ENCODE measurements around the gene SEMA3C. TPM values are rescaled to one million over a fixed set of nuclear protein-coding genes. Genes with fewer than 3 reads are reported as not detected.

SEMA3C gene
- total RNA-seq, 1 donor from 2014 or later: 307 TPM

DNA sequence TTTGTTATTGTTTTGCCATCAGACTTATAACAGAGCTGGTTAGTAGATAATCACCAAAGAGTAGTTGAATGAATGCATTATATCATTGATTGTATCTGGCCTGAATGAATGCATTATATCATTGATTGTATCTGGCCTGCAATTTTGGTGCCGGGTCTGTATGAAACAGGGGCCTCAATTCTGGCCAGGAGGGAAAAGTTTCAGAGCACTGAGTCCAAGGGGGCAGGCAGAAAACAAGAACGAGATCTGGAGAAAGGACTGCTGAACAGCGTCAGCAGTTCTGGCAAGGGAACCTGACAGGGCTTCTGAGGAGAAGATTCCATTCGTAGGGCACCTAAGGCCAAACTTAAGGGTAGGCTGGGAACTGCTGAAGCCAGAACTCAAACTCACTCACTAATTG is 128.0 kb downstream of the SEMA3C start:
- DNase-seq (ENCODE audit: low spot score in 2 of 2): no peak
- no peak for FAIRE-seq

GRCh38 chr7:80787721-80788120 is 131.1 kb downstream of the SEMA3C start:
- FAIRE-seq: no peak
- DNase-seq (ENCODE audit: low spot score in 2 of 2): no peak

- DNase-seq (ENCODE audit: low spot score in 2 of 2): no peak
- FAIRE-seq: no peak
Observed at GRCh38 chr7:80785961-80786536, 132.8 kb downstream of the SEMA3C start.

DNA sequence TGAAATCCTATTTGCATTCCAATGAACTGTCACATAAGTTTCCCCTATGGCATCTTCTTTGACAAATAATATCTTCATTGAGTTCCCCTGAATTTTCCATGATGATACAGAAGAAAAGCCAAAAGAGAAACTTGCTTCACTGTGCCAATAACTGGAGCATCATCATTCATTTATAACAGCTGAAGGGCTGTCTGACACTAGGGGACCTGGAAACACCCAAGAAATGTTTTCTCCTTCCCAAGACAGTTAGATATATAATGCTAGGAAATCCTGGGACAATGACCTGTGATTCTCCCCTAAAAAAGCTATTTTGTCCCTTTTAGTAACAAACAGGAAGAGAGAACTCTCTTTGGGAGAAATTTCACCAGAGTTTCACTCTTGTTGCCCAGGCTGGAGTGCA is 133.6 kb downstream of the SEMA3C start:
- DNase-seq (ENCODE audit: low spot score in 2 of 2): no peak
- FAIRE-seq: no peak

DNA sequence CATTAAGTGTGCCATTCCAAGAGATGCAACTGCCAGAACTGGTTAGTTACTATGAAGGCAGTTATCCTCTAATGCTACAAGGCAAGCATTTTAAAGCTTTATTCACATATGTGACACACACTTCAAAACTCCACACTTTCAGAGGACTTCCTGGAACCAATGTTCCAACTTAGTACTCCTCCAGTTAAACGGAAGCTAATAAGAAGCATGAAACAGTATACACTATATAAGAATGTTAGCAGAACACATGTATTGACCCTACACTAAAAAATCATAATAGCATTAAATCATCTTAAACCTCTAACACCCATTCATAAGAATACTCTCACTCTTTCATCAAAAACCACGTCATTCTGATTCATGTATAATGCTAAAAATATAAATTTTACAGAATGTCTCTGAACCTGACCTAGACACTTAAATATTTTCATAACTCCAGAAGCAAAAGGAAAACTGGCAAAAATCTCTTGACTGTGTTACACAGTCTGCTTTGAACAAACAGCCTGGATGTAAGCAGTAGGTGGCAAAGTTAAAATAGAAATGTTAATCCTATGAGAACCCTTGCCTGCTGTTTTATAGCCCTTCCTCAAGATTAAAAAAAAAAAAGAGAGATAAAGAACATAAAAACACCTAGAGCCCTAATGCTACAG is 135.0 kb downstream of the SEMA3C start:
- DNase-seq (ENCODE audit: low spot score in 2 of 2): no peak
- no peak for FAIRE-seq

GRCh38 chr7:80783186-80783677 is 135.6 kb downstream of the SEMA3C start:
- DNase-seq (ENCODE audit: low spot score in 2 of 2) (no peak), FAIRE-seq (no peak)

GRCh38 chr7:80781561-80781979 is 137.3 kb downstream of the SEMA3C start:
- no peak for FAIRE-seq

DNA sequence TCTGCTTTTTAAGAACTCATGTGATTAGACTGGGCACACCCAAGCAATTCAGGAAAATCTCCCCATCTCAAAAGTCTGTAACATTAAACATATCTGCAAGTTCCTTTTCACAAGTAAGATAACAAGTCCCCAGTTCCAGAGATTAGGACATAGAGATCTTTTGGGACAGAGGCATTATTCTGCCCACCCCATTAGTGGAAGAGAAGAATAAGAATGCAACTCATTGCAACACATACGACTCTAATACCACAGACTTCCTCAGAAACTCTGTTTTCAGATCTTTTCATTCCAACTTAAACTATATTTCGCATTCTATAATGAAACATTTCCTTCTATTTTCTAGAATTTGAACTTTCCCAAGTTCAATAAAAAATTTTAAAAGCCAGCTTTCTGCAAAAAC is 137.7 kb downstream of the SEMA3C start:
- FAIRE-seq (no peak), DNase-seq (ENCODE audit: low spot score in 2 of 2) (no peak)

More at GRCh38 chr7:80781561-80781979, 137.3 kb downstream of the SEMA3C start:
- DNase-seq (ENCODE audit: low spot score in 2 of 2): no peak

DNA sequence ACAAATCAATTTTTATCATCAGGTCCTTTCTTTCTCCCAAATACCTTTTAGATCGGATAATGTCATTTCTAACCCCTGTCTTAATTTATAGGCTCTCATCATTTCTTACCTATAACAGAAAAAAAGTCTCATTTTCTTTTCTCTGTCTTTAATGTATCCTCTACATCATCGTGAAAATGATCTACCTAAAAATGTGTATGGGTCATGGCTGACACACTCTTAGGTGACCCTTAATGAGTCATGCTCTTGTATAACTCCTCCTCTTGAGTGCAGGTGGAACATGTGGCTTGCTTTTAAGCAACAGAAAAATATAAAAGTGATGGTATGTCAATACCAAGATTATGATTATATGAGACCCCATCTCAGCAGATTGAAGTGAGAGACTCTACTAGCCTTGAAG is 139.4 kb downstream of the SEMA3C start:
- no peak for DNase-seq (ENCODE audit: low spot score in 2 of 2)
- FAIRE-seq: no peak

DNA sequence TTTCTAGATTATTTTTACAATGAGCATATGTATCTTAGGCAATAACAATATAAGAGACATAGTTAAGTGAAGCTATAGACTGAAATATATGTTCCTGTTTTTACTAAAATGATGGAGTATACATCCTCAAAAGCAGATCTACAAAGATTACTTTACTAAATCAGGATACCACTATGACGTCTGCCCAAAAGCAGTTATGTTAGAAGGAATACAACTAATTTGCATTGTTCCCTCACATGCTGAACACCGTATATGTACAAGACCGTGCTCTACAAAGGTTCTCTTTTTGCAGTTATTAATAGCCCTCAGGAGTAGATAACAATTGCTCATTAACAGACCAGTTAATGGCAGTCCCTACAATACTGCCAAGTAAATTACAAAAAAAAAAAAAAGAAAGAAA is 143.0 kb downstream of the SEMA3C start:
- DNase-seq (ENCODE audit: low spot score in 2 of 2) (no peak), FAIRE-seq (no peak)

- peak; percentile 49 for FAIRE-seq
- no peak for DNase-seq (ENCODE audit: low spot score in 2 of 2)
Observed at GRCh38 chr7:80775482-80775881, 143.4 kb downstream of the SEMA3C start.

- FAIRE-seq (no peak), DNase-seq (ENCODE audit: low spot score in 2 of 2) (no peak)
Observed at GRCh38 chr7:80774843-80775242, 144.0 kb downstream of the SEMA3C start.

DNA sequence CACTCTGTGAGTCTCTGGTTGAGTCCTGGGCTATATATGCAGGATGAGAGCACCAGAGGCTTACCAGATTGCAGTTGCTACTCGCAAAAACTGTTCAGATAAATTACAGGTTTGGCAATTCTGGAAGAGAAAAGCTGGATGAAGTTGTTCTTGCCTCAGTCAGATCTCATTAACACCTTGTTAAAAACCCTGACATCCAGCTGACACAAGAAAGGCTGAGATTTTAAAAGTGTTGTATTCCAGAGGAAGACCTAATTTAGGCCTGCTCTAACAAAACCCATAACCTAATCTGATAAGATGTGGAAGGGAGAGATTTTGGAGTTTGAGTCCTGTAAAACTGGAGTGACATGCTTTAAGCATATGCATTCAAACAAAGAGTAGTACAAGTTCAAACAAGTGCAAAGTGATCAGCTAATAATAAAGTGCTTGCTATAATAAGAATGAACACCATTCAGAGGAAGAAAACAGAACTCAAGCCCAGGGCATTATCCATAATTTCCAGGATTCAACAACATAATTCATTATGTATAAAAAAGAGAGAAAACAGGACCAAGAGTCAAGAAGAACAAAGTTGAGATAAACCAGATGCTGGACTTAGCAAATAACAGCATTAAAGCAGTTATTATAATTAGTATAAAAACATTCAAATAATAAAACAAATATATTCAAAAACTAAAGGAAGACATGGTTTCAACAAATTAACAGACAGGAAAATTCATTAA is 144.9 kb downstream of the SEMA3C start:
- no peak for FAIRE-seq

DNA sequence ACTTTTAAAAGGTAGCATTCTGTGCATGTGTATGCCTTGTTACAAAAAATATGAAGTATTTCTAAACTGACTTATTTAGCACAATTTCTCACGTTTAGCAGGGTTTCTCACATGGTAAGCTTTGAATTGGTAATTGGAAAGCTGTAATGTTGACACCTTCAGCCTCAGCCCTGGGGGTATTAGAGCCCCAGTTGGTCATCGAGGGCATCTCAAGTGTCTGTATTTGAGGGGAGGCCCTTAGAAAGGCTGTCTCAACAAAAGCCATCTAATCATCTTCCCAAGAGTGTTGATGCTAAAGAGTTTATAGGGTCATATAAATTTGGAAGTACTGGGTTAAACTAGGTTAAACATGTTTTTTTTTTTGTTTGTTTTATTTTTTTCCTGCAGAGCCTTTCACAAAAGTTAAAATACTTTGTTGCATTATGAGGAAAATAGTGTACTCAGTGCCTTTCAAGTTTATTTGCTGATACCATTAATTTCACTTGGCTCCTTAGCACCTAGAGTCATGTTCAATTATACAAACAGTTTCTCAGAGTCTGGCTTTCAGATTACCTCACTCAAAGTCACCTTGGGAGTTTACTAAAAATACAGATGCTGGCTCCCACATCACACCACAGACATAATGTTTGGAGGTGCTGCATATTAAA is 146.4 kb downstream of the SEMA3C start:
- DNase-seq (ENCODE audit: low spot score in 2 of 2) (no peak), FAIRE-seq (no peak)

More for the DNA sequence above, 144.9 kb downstream of the SEMA3C start:
- DNase-seq (ENCODE audit: low spot score in 2 of 2): no peak

- DNase-seq (ENCODE audit: low spot score in 2 of 2): no peak
- no peak for FAIRE-seq
Observed at GRCh38 chr7:80771523-80771922, 147.3 kb downstream of the SEMA3C start.

- FAIRE-seq: no peak
Observed at GRCh38 chr7:80770675-80771081, 148.2 kb downstream of the SEMA3C start.

GRCh38 chr7:80770061-80770460 is 148.8 kb downstream of the SEMA3C start:
- DNase-seq (ENCODE audit: low spot score in 2 of 2): no peak
- no peak for FAIRE-seq

More at GRCh38 chr7:80770675-80771081, 148.2 kb downstream of the SEMA3C start:
- DNase-seq (ENCODE audit: low spot score in 2 of 2): no peak

DNA sequence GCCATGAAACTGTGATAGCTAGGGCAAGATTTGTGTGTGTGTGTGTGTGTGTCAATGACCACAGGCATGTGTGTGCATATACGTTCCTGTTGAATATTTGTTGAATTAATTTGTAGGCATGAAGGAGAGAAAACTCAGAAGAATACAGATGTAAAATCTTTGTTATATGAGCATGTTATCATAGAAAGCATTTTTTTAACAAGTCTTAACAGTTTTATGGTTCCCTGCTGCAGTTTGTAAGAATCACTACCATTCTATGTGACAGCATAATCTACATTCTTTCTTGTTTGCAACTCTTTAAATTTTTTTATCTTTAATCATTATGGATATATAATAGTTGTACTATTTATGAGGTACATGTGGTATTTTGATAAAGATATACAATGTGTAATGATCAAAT is 150.1 kb downstream of the SEMA3C start:
- no peak for DNase-seq (ENCODE audit: low spot score in 2 of 2)
- no peak for FAIRE-seq

DNA sequence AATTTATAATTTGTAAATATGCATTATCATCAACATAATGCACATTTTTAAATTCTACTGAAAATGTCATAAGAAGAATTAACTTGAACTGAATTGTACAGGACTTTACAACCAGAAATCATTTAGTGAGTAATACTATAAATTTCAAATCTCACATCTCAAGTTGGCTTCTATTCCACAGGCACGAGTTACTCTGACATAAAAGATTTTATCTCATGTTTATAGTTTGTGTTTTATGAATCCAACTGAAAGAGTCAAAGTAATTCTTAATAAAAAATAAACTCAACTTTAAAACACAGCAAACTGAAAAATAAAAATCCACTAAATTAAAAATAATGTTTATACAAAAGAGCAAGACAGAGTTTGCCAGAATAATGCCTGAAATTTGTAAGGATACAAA is 151.2 kb downstream of the SEMA3C start:
- peak; percentile 58 for FAIRE-seq
- DNase-seq (ENCODE audit: low spot score in 2 of 2): no peak

DNA sequence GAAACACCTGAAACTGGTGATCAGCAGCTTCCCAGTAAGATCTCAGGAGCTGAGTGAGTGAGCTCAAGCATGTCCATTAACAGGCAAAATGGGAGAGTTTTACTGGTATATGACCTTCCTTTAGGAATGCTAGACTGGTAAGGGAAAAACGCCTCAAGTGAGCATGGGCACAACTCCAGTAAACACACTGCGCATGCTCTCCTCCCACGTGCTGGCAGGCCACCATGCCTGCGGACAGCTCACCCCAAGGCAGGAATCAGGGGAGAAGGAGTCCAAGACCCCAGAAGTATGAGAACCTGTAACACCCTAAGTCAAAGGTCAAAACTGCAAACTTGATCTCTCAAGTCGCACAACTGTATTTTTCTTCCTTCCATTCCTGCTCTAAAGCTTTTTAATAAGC is 152.1 kb downstream of the SEMA3C start:
- FAIRE-seq (no peak), DNase-seq (ENCODE audit: low spot score in 2 of 2) (no peak)

DNA sequence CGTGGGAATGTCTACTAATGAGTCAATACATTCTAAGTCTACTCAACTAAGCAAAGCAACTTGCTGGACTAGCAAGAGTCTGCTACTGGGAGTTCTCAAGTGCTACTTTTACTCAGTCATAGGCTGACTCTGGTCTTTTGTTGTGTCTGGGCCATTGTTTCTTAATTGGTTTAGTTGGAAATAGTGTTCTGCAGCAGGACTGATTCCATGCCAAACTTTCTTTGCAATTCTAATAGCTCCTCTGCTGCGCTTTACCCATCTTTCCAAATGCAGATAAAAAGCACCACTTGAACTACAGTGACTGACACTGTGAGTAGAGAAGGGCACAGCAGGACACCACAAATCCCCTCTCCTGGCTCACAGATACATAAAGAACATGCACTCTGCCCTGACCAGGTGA is 154.7 kb downstream of the SEMA3C start:
- FAIRE-seq: no peak
- no peak for DNase-seq (ENCODE audit: low spot score in 2 of 2)
